DOHH2 (cell line): Measurements from ENCODE around the gene MIXL1.

Experiments
- CTCF ChIP-seq: fragments of 200-600 bp; sonication (generic); IDR thresholded peaks from one replicate; pipeline ENCODE4 v1.5.1; 2014; ENCODE audit warnings: antibody characterized with exemption, mild to moderate bottlenecking, low read depth, low read length; ENCODE audit not compliant: poor library complexity, severe bottlenecking
- EZH2phosphoT487 ChIP-seq: fragments of 200-600 bp; sonication (generic); IDR thresholded peaks from 2 replicates; pipeline ENCODE4 v1.6.1; 2017; ENCODE audit warnings: borderline replicate concordance, mild to moderate bottlenecking, antibody characterized with exemption, low read length, moderate library complexity, mixed read lengths

GRCh38 chr1:226187380-226187779 lies 36.1 kb upstream of the MIXL1 start:
- TF ChIP-seq CTCF (no peak), EZH2phosphoT487 (no peak)
